GM12892 (cell line): ENCODE data around the gene GALNT18.
A peak's percentile ranks its signal among the peaks of the same experiment; 100 is the strongest.

Experiments used
- DNase-seq: peaks from one replicate; pipeline ENCODE4 v3.0.0; 2011; ENCODE audit not compliant: insufficient read length
- FAIRE-seq: peaks from 2 replicates; lab custom pipeline; 2011; peaks lifted over from hg19 to GRCh38; lab: Jason Lieb, UNC
- POLR2A ChIP-seq: IDR thresholded peaks from 2 replicates; pipeline ENCODE4 v1.6.1; 2011; ENCODE audit warnings: low read depth, low read length, control low read depth
- POLR2AphosphoS5 ChIP-seq: IDR thresholded peaks from 2 replicates; pipeline ENCODE4 v1.6.1; 2011; ENCODE audit warnings: low read depth, low read length, control low read depth
- TAF1 ChIP-seq: IDR thresholded peaks from 2 replicates; pipeline ENCODE4 v1.6.1; 2011; ENCODE audit warnings: low read depth, mild to moderate bottlenecking, control low read depth, low read length, borderline replicate concordance

The GALNT18 gene

GRCh38 chr11:11332141-11332710 lies 289.6 kb downstream of the GALNT18 start:
- DNase-seq (no peak), FAIRE-seq (no peak)
- no peak for TF ChIP-seq TAF1
- no peak for TF ChIP-seq POLR2AphosphoS5
- TF ChIP-seq POLR2A, result no peak

GRCh38 chr11:11329062-11329806 lies 292.6 kb downstream of the GALNT18 start:
- FAIRE-seq (no peak), DNase-seq (no peak)
- TF ChIP-seq POLR2A (no peak), TAF1 (no peak), POLR2AphosphoS5 (no peak)

GRCh38 chr11:11324090-11324489 lies 297.7 kb downstream of the GALNT18 start:
- FAIRE-seq (no peak), DNase-seq (no peak)
- no peak for TF ChIP-seq TAF1
- TF ChIP-seq POLR2A, result no peak
- no peak for TF ChIP-seq POLR2AphosphoS5

- no peak for FAIRE-seq
- TF ChIP-seq POLR2A, result no peak
- DNase-seq, result no peak
These were observed 299.7 kb downstream of the GALNT18 start for GRCh38 chr11:11322101-11322500.

DNA sequence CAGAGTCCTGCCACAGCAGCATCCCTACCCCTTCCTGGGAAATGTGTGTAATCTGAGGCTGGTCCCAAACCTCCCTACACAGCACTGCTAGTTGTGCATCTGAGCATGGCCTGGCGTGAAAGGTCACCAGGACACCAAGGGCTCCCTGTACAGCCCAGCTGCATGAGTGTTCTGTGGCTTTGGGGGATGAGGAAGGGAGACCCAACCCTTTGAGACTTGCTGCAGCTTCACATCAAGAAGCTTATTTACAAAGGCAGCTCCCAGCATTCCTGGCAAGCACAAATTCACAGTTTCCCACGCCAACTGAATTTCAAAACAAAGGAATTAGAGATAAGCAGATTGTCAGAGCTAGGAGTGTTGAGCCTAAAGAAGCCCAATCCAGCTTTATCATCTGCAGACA lies 301.0 kb downstream of the GALNT18 start:
- FAIRE-seq (no peak), DNase-seq (no peak)
- TF ChIP-seq POLR2AphosphoS5 (no peak), TAF1 (no peak), POLR2A (no peak)

GRCh38 chr11:11318961-11319360 lies 302.8 kb downstream of the GALNT18 start:
- FAIRE-seq (peak; percentile 92), DNase-seq (no peak)
- TF ChIP-seq POLR2A (no peak), POLR2AphosphoS5 (no peak), TAF1 (no peak)

- no peak for DNase-seq
- no peak for FAIRE-seq
- TF ChIP-seq POLR2AphosphoS5, result no peak
- no peak for TF ChIP-seq TAF1
- no peak for TF ChIP-seq POLR2A
These were observed 303.3 kb downstream of the GALNT18 start for GRCh38 chr11:11318461-11318860.

- FAIRE-seq, result no peak
- TF ChIP-seq POLR2A (no peak), TAF1 (no peak), POLR2AphosphoS5 (no peak)
- no peak for DNase-seq
These were observed 305.1 kb downstream of the GALNT18 start for GRCh38 chr11:11316651-11317230.

DNA sequence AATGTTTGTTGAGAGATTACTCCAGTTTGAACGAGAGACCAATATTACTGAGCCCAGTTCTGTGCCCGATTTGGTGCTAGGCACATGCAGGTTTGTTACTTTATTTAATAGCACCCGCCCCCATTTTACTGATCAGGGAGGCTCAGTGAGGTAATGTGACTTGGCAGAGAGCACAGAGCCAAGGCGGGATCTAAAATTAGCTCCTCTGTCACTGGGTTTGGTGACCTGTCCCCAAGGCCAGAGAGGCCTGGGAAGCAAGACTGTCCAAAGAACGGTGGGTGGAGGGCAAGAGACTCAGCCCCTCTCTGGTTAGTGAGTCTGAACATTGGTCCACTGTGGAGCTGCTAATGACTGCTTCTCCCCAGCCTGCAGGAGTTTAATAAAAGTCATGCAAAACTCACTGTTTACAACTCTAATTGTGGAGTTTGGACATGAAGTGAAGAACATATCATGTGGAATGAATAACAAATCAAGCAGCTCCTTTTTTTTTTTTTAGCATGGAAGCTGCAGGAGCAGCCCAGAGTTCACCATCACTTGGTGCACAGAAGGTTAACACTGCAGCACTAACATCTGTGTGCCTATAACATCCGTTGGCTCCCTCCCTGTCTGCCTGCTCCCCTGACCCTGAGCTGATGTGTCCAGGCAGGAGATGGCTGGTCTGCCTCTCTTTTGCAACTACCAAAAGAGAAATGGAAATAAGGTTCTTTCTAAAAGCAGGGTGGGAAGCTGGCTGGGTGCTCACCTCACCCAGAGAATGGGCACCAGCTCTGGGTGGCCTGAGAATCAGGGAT lies 307.7 kb downstream of the GALNT18 start:
- DNase-seq (no peak), FAIRE-seq (peak; percentile 57)
- no peak for TF ChIP-seq POLR2A
- no peak for TF ChIP-seq TAF1
- no peak for TF ChIP-seq POLR2AphosphoS5

DNA sequence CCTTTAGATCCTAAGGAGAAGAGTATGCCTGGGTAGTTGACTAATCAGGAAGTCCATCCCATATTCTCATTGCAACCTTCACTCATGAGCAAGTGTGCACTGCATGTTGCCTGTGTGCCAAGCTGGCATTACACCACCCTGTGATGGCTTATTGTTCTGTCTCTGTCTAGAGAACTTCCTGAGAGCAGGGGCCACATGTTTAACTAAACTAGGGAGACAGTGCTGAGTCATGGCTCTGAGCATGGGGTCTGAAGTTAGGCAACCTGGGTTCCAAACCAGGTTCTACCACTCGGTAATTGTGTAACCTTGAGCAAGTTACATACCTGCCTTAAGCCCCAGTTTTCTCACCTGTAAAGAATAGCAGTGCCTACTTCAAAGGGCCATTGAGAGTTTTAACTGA lies 308.4 kb downstream of the GALNT18 start:
- FAIRE-seq, result no peak
- DNase-seq, result no peak
- TF ChIP-seq POLR2A (no peak), POLR2AphosphoS5 (no peak), TAF1 (no peak)

GRCh38 chr11:11312738-11313137 lies 309.1 kb downstream of the GALNT18 start:
- TF ChIP-seq TAF1 (no peak), POLR2AphosphoS5 (no peak), POLR2A (no peak)
- FAIRE-seq (no peak), DNase-seq (no peak)
